HG02852 (cell line): ENCODE measurements around the gene TMEM163.

ENCODE experiments used
- ATAC-seq: cut with Tn5 transposase; IDR thresholded peaks from one replicate; pipeline ENCODE4 v1.9.1; 2021; ENCODE audit warnings: mild to moderate bottlenecking, moderate library complexity; ENCODE audit not compliant: unreplicated experiment

The TMEM163 gene

DNA sequence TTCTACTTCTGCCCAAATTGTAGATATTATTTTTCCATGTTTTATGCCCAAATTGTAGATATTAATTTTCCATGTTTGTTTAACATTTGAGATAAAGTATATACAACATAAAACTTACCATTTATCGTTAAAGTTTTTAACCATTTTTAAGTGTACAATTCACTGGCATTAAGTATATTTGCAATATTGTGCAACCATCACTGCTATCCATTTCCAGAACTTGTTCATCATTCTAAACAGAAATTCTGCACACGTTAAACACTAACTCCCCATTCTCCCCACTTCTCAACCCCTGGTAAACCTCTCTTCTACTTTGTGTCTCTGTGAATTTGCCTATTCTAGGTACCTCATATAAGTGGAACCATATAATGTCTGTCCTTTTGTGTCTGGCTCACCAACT, 302.8 kb downstream of the TMEM163 start:
- ATAC-seq = no peak

GRCh38 chr2:134413912-134414311, 304.9 kb downstream of the TMEM163 start:
- no peak for ATAC-seq

GRCh38 chr2:134413430-134413829, 305.4 kb downstream of the TMEM163 start:
- no peak for ATAC-seq

DNA sequence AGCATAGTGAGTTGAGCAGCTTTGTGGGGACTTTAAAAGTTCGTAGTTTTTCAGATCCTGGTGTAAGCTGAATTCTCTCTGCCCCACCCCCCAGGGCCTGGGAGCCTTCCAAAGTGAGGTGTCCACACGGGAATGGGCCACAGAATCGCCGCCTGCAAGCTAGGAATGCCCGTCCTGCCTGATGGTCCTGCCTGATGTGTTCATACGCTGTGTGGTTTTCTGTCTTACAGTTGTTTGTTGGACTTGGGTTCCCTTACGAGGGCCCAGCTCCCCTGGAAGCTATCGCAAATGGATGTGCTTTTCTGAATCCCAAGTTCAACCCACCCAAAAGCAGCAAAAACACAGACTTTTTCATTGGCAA, 306.2 kb downstream of the TMEM163 start:
- ATAC-seq = no peak

GRCh38 chr2:134411828-134412638, 306.8 kb downstream of the TMEM163 start:
- peak; percentile 97 for ATAC-seq

- no peak for ATAC-seq
Observed at GRCh38 chr2:134411279-134411827, 307.4 kb downstream of the TMEM163 start.

- ATAC-seq = no peak
Observed at GRCh38 chr2:134410831-134411231, 308.0 kb downstream of the TMEM163 start.

DNA sequence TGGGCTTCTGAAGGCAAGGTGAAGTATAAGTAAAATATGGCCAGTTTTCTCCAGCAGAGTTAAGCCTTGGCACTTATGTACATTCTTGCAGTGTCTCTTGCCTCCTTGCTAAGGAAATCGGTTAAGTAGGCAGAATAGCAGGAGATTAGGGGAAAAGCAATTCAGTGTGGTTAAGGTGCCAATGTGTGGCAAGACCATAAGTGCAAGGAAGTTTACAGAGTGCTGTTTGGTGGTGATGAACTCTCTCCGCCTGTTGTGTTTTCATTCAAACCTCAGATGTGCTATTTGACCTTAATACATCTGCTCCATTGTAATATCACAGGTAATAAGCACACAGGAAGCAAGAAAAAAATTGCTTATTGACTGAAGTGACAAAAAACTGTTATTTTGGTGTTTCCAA, 308.8 kb downstream of the TMEM163 start:
- ATAC-seq = no peak

DNA sequence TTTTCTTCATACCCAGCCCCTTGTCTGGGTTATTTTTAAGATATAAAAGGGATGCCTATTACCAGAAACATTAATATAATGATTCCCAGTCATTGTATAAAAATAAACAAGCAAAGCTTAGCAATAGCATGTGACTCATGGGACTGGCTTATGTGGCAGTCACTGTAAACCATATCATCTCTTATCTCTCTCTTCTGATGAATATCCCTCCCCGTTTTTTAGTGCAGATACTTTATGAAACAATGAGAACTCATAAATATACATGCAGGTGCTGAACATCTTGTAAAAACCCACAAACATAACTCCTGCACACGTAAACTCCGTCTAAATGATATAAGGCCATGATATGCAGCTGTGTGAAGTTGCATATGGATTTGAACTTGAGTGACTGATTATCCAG, 310.0 kb downstream of the TMEM163 start:
- ATAC-seq = no peak

- no peak for ATAC-seq
Observed at GRCh38 chr2:134408386-134408785, 310.4 kb downstream of the TMEM163 start.

GRCh38 chr2:134407154-134407890, 311.5 kb downstream of the TMEM163 start:
- ATAC-seq = no peak

DNA sequence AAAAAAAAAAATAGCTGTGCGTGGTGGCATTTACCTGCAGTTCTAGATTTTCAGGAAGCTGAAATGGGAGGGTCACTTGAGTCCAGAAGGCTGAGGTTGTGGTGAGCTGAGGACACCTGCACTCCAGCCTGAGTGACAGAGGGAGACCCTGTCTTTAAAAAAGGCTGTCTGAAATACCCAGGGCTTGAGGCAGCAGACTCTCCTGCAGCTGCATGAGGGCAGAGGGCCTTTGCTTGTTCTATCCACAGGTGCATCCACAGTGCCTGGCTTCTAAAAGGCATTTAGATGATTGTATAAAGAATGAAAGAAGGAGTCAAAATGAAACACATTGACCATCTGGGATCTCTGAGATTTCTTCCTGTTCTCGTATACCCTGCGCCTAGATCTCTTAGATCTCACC, 312.1 kb downstream of the TMEM163 start:
- no peak for ATAC-seq

DNA sequence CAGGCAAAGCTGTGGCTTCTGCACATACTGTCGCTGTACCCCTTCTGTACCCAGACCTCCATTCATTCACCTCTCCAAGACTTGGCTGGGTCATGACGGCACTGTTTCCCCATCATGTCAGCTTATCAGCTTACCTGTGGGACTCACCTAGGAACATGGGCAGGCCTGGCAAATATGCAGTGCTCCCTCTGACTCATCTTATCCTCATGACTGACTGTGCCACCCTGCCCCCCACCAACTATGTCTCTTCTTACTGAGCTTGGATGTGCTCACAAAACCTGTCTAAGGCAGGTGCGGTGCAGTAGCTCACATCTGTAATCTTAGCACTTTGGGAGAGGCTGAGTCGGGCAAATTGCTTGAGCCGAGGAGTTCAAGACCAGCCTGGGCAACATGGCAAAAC, 312.5 kb downstream of the TMEM163 start:
- ATAC-seq = no peak
